NK-92 treated with Interleukin-12 subunit alpha and Interleukin-12 subunit beta, amount 100 ng/mL, for 24 hours (cell line): ENCODE data around the gene AQP2.

Experiments used
- DNase-seq: peaks from one replicate; lab custom pipeline; 2025; lab: John Stamatoyannopoulos, UW

AQP2 gene

DNA sequence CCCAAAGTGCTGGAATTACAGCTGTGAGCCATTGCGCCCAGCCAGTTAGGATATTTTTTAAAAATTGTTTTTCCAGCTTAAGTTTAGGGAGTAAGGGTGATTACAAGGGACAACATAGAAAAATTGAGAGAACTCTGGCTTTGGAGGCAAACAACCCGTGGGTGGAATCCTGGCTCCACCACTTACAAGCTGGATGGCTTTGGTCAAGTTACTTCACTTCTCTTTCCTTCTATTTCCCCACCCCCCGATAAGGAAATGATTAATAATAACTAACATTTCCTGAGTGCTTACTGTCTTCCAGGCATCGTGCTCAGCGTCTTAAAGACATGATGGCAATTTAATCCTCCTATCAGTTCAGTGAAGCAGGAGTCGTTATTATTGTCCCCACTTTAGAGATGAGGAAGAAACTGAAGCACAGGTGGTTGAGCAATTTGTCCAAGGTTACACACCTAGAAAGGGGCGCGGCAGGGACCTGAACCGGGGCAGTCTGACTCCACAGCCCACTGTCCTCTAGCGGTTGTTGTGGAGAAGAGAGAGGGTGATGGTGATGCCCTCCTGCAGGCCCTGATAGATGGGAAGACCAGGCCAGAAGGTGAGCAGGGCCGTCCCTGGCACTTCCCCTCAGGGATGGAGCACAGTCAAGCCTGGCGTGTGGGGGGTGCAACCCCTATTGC, 30.2 kb upstream of the AQP2 start:
- DNase-seq, result no peak

DNA sequence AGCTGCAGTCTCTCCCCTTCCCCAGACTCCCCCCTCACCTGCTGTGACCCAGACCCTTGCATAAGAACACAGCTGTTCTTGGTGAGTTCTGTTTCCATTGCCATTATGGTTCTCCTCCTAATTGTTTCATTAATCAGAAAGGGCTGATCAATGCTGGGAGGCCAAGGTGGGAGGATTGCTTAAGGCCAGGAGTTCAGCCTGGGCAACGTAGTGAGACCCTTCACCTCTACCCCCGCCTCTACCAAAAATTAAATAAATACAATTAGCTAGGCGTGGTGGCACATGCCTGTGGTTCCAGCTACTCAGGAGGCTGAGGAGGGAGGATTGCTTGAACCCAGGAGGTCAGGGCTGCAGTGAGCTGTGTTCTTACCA, 29.6 kb upstream of the AQP2 start:
- DNase-seq, result no peak

DNA sequence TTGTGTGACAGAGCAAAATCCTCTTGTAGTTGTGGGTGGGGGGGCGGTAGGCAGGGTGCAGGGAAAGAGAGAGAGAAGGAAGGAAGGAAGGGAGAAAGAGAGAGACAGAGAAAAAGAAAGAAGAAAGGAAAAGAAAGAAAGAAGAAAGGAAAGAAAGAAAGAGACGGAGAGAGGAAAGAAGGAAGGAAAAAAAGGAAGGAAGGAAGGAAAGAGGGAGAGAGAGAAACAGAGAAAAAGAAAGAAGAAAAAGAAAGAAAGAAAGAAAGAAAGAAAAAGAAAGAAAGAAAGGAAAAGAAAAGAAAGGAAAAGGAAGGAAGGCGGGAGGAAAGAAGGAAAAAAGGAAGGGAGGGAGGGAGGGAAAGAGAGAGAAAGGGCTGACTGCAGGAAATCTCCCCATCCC, 29.2 kb upstream of the AQP2 start:
- DNase-seq, result no peak

GRCh38 chr12:49921936-49922335, 28.6 kb upstream of the AQP2 start:
- DNase-seq, result no peak

GRCh38 chr12:49922349-49923034, 28.0 kb upstream of the AQP2 start:
- no peak for DNase-seq

- no peak for DNase-seq
Measured at GRCh38 chr12:49923035-49923644, 27.4 kb upstream of the AQP2 start.

DNA sequence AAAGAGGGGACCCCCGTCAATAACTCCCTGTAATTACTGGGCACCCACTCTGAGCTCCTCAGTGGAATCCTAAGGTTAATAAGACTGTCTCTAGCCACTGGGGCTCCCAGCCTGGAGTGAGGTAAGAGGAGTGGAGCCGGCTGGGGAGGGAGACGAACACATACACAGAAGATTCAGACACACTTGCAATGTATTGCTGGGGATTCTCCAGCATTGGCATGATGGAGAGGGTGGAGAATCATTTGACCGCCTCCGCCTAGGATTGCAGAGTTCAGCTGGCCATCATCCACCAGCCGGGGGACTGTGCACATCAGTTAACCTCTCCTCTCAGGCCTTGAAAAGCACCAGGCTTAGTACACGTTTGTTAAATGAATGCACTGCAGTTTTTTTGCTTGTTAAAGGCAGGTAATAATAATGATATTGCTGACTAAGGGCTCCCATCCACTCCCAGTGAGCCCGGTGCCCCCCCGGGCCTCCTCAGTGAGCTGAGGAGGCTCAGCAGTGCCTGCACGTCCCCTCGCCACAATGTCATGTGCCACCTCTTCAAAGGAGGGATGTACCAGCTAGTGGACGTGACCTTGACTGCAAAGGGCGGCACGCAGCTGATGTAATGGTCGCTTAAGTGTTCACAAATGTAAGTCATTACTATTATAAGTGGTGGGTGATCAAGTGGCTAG, 26.5 kb upstream of the AQP2 start:
- DNase-seq, result no peak

- no peak for DNase-seq
Measured at GRCh38 chr12:49924628-49925246, 25.8 kb upstream of the AQP2 start.

DNA sequence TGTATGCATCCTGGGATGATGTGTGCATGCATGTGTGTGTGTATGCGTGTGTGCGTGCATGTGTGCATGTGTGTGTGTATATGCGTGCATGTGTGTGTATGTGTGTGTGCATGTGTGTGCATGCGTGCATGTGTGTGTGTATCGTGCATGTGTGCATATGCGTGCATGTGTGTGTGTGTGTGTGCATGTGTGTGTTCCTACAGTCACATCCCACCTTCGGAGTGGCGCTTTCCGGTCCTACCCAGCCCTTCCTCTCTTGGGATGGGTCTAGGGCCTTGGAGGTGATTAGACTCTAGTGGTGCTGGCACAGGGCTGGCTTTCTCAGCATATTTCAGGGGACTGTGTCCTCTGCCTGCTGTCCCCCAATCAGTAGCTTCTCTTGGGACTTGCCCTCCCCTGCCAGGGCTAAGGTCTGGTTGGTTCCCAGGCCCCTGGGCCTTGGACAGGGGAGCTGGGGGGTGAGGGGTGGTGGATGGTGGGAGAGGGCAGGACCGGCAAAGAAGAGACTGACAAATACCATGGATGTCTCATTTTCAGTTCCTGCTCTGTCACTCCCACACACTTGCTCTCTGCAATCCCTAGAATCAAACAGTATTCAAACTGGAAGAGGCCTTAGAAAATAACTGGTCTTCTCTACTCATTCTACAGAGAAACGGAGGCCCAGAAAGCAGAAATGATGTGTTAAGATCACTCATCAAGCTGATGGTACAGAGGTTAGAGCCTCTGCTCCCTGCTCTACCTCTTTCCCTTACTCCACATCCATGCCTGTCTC, 24.9 kb upstream of the AQP2 start:
- DNase-seq, result no peak

DNA sequence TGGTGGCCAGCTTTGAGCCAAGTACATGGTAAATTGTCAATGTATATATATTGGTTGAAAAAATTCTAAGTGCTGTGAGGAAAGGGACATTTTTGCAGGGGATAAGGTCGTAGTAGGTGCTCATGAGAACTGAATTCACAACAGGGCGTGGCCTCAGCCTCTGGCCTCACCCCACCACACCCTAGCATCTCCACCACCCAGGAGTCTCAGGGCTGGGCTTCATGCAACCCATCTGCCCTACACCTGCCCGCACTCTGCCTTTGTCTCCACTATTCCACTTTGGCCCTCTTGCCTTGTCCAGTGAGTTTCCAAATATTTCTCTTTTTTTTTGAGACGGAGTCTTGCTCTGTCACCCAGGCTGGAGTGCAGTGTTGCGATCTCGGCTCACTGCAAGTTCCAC, 22.1 kb upstream of the AQP2 start:
- DNase-seq, result no peak

- DNase-seq, result no peak
Measured at GRCh38 chr12:49929581-49929980, 21.0 kb upstream of the AQP2 start.

DNA sequence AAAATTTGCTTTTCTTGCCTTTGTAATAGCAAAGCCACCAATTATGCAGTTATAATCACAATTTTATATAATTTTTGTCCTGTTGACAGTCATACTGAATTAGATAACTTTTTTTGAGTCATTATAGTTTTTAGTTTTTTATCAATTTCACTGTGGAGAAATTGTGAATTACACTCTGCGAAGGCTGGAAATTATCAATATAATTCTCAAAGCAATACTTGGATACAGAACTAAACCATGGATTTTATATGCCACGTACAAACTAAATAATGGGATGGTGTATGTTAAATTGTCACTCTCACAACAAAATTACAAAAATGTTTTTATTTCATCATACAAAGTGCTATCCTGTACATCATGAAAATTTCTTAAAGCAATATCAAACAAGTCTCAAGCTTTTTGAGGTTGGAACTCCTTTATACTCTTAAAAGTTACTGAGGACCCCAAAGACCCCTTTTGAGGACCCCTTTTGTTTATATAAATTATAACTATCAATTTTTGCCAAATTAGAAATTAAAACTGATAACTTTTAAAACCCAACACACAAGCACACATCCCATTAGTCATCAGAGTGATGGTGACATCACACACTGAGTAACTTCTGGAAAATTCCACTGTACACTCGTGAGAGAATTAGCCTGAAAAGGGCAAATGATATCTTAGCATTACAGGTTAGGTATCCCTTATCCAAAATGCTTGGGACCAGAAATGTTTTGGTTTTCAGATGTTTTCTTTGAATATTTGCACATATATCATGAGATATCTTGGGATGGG, 19.8 kb upstream of the AQP2 start:
- no peak for DNase-seq

DNA sequence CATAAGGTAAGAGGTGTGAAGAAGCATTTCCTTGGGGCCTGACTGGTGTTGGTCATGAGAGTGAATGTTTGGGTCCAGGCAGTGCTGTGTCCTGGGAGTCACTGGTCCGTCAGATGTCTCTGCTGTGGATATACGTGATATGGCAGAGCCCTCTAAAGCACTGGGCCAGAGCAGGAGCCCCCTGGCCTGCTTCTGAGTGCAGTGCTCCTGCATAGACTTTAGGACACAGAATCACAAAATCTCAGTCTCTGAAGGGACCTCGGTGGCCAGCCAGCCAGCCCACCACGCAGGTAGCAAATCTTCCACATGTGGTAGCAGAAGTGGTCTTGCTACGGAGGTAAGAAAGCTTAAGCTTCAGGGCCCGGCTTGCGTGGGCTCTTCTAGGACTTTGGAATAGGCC, 18.5 kb upstream of the AQP2 start:
- DNase-seq, result no peak

DNA sequence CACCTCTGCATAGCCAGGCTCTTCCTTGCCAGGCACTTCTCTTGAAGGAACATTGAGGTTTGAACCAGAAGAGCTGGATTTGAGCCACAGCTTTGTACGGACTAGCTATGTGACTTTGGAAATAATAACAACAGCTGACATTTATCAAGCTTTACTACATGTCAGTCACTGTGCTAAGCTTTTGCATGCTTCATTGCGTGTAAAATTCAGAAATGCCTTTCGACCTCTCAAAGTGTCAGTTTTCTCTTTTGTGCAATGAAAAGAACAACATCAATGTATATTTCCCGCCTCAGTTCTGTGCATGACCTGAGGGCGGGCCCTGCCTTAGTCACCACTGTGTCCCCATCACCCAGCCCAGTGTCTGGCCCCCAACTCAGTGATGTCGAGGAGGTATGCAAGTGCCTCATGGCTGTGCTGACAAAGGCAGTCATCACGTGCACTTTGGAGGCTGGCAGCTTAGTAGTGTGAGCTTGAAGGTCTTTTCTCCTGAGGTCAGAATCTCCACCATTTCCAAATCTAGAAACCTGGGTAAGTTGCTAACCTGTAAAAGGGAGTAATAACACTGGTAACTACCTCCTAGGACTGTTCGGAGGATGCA, 17.9 kb upstream of the AQP2 start:
- DNase-seq, result no peak

DNA sequence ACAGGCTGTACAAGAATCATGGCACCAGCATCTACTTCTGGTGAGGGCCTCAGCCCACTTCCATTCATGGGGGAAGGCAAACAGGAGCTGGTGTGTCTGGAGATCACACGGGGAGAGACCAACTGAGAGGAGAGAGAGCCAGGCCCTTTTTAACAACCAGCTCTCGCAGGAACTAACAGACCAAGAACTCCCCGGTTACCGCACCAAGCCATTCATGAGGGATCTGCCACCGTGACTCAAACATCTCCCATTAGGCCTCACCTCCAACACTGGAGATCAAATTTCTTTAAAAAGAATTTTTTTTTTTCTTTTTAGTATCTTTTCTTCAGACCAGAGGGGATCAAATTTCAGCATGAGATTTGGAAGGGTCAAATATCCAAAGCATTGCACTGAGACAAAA, 16.7 kb upstream of the AQP2 start:
- no peak for DNase-seq

DNA sequence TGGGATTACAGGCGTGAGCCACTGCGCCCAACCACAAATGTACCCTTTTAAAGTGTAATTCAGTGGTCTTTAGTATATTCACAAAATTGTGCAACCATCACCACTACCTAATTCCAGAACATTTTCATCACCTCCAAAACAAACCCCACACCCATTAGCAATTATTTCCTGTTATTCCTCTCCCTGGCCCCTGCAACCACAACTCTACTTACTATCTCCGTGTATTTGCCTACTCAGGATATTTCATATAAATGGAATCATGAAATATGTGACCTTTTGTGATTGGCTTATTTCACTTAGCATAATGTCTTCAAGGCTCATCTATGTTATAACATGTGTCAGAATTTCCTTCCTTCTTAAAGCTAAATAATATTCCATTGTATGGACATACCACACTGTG, 16.0 kb upstream of the AQP2 start:
- DNase-seq, result no peak

- DNase-seq, result no peak
Measured at GRCh38 chr12:49936925-49937324, 13.6 kb upstream of the AQP2 start.

DNA sequence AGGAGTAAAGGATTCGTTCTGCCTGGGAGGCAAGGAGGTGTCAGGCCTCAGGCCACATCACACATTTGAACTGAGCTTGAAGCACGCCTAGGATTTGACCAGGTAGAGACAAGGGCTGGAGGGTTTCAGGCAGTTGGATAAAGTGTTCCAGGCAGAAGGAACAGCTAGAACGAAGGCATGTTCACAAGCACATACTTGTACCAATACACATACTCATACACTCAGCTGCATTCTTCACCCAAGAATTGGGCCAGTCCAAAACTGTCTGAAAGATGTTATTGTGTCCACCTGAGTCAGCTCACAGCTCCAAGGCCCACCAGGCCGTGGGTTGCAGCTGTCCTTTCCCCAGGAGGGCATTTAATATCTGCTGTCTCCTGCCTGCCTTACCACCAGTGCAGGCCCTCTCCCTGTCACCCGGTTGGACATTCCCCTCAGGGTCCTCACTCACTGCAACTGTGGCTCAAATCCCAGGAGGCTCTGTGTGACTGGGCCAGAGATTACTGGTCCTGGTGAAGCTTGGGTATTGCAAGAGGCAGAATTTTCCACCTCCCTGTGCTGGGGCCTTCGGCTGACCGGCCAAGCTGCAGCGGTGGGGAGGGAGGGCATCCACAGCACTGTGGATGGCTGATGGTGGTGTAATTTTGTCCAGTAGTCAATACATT, 12.8 kb upstream of the AQP2 start:
- no peak for DNase-seq

DNA sequence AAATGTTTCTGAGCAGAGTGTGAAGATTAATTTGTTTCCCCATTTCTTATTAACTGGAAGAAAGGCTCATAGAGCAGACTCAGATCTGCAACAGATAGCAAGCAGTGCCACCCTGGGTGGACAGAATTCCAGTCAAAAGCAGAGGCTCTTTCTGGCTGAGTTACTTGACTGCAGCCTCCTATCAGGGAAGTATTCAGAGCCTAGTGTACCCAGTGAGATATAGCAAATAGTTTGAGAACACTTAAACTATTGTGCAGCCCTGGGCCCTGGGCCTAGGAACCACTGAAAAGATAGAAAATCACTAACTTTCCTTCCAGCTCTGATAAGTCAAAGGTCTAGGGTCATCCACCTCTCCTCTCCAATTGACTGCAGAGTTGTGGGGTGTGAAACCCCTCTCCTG, 11.2 kb upstream of the AQP2 start:
- no peak for DNase-seq

GRCh38 chr12:49939707-49940106, 10.8 kb upstream of the AQP2 start:
- DNase-seq, result no peak
